Measurements from ENCODE around the gene PET117.

Gene PET117

GRCh38 chr20:18164356-18164755, 26.7 kb downstream of the PET117 start:
- TF ChIP-seq CTCF (IDR thresholded peaks at IDR 0.05; ENCODE audit: insufficient read depth, low read depth, low read length, missing control alignments): no peak
- DNase-seq (ENCODE audit: low read depth): no peak
- no peak overlapping the region for H3K4me3 ChIP-seq (ENCODE audit: low read depth, low read length)

GRCh38 chr20:18165553-18165952, 27.9 kb downstream of the PET117 start:
- no peak for TF ChIP-seq CTCF (IDR thresholded peaks at IDR 0.05; ENCODE audit: insufficient read depth, low read depth, low read length, missing control alignments)
- DNase-seq (ENCODE audit: low read depth): no peak
- H3K4me3 ChIP-seq (ENCODE audit: low read depth, low read length): no peak overlapping the region

- no peak for DNase-seq (ENCODE audit: low read depth)
- no peak for TF ChIP-seq CTCF (IDR thresholded peaks at IDR 0.05; ENCODE audit: insufficient read depth, low read depth, low read length, missing control alignments)
- no peak overlapping the region for H3K4me3 ChIP-seq (ENCODE audit: low read depth, low read length)
Observed at GRCh38 chr20:18166241-18166881, 28.7 kb downstream of the PET117 start.

GRCh38 chr20:18166950-18167349, 29.3 kb downstream of the PET117 start:
- DNase-seq (ENCODE audit: low read depth): no peak
- TF ChIP-seq CTCF (IDR thresholded peaks at IDR 0.05; ENCODE audit: insufficient read depth, low read depth, low read length, missing control alignments): no peak
- no peak overlapping the region for H3K4me3 ChIP-seq (ENCODE audit: low read depth, low read length)

GRCh38 chr20:18172379-18172778, 34.7 kb downstream of the PET117 start:
- no peak for TF ChIP-seq CTCF (IDR thresholded peaks at IDR 0.05; ENCODE audit: insufficient read depth, low read depth, low read length, missing control alignments)
- H3K4me3 ChIP-seq (ENCODE audit: low read depth, low read length): no peak overlapping the region
- DNase-seq (ENCODE audit: low read depth): no peak

- H3K4me3 ChIP-seq (ENCODE audit: low read depth, low read length): no peak overlapping the region
- no peak for DNase-seq (ENCODE audit: low read depth)
- no peak for TF ChIP-seq CTCF (IDR thresholded peaks at IDR 0.05; ENCODE audit: insufficient read depth, low read depth, low read length, missing control alignments)
Observed at GRCh38 chr20:18174906-18175683, 37.4 kb downstream of the PET117 start.
